ENCODE results near the gene GRIN2A.

The GRIN2A gene

GRCh38 chr16:9868606-9869149 is 313.6 kb downstream of the GRIN2A start:
- no peak for DNase-seq (ENCODE audit: low read depth in 1 of 2, low spot score in 1 of 2)

GRCh38 chr16:9867176-9867575 is 315.1 kb downstream of the GRIN2A start:
- DNase-seq (ENCODE audit: low read depth in 1 of 2, low spot score in 1 of 2), result no peak

GRCh38 chr16:9864461-9864860 is 317.8 kb downstream of the GRIN2A start:
- no peak for DNase-seq (ENCODE audit: low read depth in 1 of 2, low spot score in 1 of 2)

GRCh38 chr16:9862327-9862726 is 319.9 kb downstream of the GRIN2A start:
- no peak for DNase-seq (ENCODE audit: low read depth in 1 of 2, low spot score in 1 of 2)

- DNase-seq (ENCODE audit: low read depth in 1 of 2, low spot score in 1 of 2), result no peak
These were observed 321.4 kb downstream of the GRIN2A start for GRCh38 chr16:9860876-9861275.

GRCh38 chr16:9859701-9860327 is 322.4 kb downstream of the GRIN2A start:
- no peak for DNase-seq (ENCODE audit: low read depth in 1 of 2, low spot score in 1 of 2)

- no peak for DNase-seq (ENCODE audit: low read depth in 1 of 2, low spot score in 1 of 2)
These were observed 327.6 kb downstream of the GRIN2A start for GRCh38 chr16:9854675-9855074.

GRCh38 chr16:9852003-9852402 is 330.2 kb downstream of the GRIN2A start:
- no peak for DNase-seq (ENCODE audit: low read depth in 1 of 2, low spot score in 1 of 2)

- no peak for DNase-seq (ENCODE audit: low read depth in 1 of 2, low spot score in 1 of 2)
These were observed 331.4 kb downstream of the GRIN2A start for GRCh38 chr16:9850817-9851216.

GRCh38 chr16:9849697-9850245 is 332.5 kb downstream of the GRIN2A start:
- no peak for DNase-seq (ENCODE audit: low read depth in 1 of 2, low spot score in 1 of 2)

- no peak for DNase-seq (ENCODE audit: low read depth in 1 of 2, low spot score in 1 of 2)
These were observed 335.1 kb downstream of the GRIN2A start for GRCh38 chr16:9847146-9847545.

GRCh38 chr16:9846362-9847099 is 335.7 kb downstream of the GRIN2A start:
- no peak for DNase-seq (ENCODE audit: low read depth in 1 of 2, low spot score in 1 of 2)

- DNase-seq (ENCODE audit: low read depth in 1 of 2, low spot score in 1 of 2), result no peak
These were observed 336.4 kb downstream of the GRIN2A start for GRCh38 chr16:9845661-9846361.

GRCh38 chr16:9844361-9844760 is 337.9 kb downstream of the GRIN2A start:
- DNase-seq (ENCODE audit: low read depth in 1 of 2, low spot score in 1 of 2), result no peak

GRCh38 chr16:9843424-9844018 is 338.7 kb downstream of the GRIN2A start:
- no peak for DNase-seq (ENCODE audit: low read depth in 1 of 2, low spot score in 1 of 2)

GRCh38 chr16:9840761-9841665 is 341.2 kb downstream of the GRIN2A start:
- no peak for DNase-seq (ENCODE audit: low read depth in 1 of 2, low spot score in 1 of 2)

GRCh38 chr16:9837481-9837880 is 344.7 kb downstream of the GRIN2A start:
- DNase-seq (ENCODE audit: low read depth in 1 of 2, low spot score in 1 of 2), result no peak

GRCh38 chr16:9836118-9836736 is 346.0 kb downstream of the GRIN2A start:
- no peak for DNase-seq (ENCODE audit: low read depth in 1 of 2, low spot score in 1 of 2)

GRCh38 chr16:9827062-9827752 is 355.0 kb downstream of the GRIN2A start:
- no peak for DNase-seq (ENCODE audit: low read depth in 1 of 2, low spot score in 1 of 2)
